Right renal cortex interstitium (tissue), 3 donors: ENCODE measurements around the gene ZNF593OS. TPM values are rescaled to one million over a fixed set of nuclear protein-coding genes. Genes with fewer than 3 reads are reported as not detected.
A peak's percentile ranks its signal among the peaks of the same experiment; 100 is the strongest.

Experiments
- DNase-seq, 3 donors: peaks; one replicate each; pipeline ENCODE4 v3.0.0-alpha.2; 2013; ENCODE audit warnings: low read depth in 3 of 3, low spot score in 2 of 3
- polyA plus RNA-seq, 3 donors: library from polyadenylated mRNA; unstranded; fragments of 120-200 nt; gene quantifications; one replicate each; pipeline ENCODE4 v1.2.1, GENCODE V29; 2013; ENCODE audit not compliant: insufficient read length in 3 of 3

ZNF593OS gene
- under 1 TPM; 0.42 to 0.62 (median 0.60) TPM for polyA plus RNA-seq

GRCh38 chr1:26171084-26172072 lies at the start of gene ZNF593OS:
Gene ZNF593OS (minus strand): TSS chr1:26171832. CDS start chr1:26171661, 171 bp downstream.
- DNase-seq = no peak

- no peak for DNase-seq
These were observed 49.5 kb upstream of the ZNF593OS start for GRCh38 chr1:26221094-26221493.

GRCh38 chr1:26220199-26220912 lies 48.7 kb upstream of the ZNF593OS start:
- no peak for DNase-seq

DNA sequence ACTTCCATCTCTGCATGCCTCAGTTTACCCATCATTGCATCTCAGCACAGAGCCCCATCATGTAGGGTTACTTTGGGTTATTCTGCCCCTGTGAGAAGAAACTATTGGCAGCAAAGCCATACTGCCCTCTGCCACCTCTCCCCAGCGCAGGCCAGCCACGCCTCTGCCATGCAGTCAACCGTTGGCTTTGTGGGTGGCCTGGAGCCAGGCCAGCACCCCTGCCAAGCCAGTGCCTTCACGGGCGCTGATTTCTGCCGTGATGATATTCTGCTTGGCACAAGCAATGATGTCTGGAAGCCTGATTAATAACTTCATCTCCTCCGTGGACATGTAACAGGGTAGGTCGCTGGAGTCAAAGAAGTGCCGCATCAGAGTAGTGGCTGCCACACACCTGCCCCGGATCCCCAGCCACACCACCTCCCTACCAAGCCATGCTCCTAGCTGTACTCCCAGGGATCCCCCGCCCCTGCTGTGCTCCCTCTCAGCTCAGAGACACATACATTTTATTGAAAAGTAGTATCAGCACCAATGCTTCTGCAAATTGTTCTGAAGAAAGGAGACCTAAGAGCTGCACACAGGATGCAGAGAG lies 47.4 kb upstream of the ZNF593OS start:
- no peak for DNase-seq

DNA sequence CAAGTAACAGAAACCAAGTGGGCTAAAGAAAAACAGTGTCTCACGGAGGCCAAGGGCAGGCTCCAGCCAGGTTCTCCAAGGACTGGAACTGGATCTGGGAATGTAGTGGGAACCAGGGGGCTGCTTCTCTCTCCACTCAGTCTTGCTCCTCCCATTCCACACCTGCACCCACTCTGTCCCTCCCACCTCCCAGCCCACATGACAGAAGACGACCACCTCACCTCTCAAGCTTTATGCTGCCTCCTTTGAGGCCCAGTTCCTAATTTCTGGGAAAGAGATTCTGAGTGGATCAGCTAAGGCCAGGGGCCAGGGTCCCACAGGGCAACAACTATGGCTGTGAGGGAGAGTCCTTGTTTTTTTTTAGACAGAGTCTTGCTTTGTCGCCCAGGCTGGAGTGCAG lies 43.6 kb upstream of the ZNF593OS start:
- no peak for DNase-seq

- no peak for DNase-seq
These were observed 41.8 kb upstream of the ZNF593OS start for GRCh38 chr1:26213335-26213905.

DNA sequence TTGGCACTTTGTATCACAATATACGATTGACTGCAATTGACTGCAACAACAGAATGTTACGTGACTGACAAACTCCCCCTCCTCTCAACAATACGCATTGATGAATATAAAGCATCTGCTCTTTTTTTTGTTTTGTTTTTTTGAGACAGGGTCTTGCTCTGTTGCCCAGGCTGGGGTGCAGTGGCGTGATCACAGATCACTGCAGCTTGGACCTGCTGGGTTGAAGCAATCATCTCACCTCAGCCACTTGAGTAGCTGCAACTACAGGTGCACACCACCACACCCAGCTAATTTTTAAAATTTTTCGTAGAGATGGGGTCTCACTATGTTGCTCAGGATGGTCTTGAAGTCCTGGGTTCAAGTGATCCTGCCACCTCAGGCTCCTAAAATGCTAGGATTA lies 41.1 kb upstream of the ZNF593OS start:
- no peak for DNase-seq

- no peak for DNase-seq
These were observed 38.7 kb upstream of the ZNF593OS start for GRCh38 chr1:26210147-26210870.

DNA sequence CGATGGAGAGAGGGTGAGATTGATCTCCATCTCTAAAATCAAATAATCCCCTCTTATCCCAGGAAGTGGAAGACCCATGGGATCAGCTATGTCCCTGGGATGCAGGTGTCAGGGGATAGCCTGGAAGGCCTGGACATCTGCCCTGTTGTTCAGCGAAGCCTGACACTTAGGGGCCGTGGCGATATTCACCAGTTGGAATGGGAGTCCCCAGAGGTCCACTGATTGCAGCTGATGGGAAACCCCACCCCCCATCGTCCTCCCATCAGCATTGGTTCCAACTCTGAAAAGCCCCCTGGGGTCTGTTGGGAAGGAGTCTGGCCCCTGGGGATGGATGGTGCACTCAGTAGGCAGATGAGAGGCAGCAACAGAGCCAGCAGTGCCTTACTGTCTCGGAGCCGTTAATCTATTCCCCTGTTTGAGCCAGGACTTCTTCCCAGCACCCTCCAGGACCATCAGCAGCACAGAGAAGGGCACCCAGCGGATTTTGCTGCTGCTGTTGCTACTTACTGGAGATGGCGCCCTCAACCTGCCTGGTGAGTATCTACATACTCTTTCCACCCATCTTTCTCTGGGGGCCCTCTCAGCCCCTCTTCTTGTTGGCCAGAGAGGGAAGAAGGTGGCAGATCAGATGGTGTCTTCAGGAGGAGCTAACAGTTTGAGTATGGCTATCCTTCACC lies 32.1 kb upstream of the ZNF593OS start:
- no peak for DNase-seq

DNA sequence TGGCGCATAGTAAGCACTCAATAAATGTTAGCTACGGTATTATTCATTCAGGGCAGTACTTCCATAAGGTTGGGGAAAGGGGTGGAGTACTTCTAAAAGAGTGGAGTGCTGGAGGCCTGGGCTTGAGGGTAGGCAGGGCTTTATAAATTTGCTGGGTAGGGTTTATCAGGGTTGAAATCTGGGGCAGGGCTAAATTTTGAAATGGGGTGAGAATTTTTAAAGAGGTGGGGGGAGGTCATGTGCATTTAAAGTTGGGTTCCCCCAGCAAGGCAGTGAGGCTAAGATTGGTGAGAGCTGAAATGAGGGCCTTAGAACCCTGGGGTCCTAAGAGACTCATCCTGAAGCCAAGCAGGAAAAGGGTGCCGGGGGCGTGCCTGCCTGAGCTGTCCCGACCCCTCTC lies 28.8 kb upstream of the ZNF593OS start:
- DNase-seq = no peak

- no peak for DNase-seq
These were observed 26.2 kb upstream of the ZNF593OS start for GRCh38 chr1:26197813-26198212.

DNA sequence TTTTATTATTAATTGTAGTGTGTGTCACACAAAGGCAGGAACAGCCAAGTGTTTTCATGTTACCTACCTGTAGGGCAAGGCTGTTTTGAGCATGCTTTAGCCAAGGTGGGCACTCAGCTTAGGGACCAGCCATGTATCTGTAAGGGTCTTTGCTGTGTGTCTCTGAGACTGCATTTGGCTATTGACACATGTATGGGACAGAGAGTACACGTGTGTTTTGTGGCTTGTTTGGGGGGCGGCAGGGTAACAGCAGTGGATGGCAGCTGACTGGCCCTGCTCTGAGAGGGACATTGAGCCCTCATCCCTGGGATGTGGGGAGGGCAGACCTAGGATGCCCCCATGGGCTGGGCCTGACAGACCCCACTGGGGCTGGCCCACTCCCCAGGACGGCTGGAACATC lies 25.7 kb upstream of the ZNF593OS start:
- no peak for DNase-seq

DNA sequence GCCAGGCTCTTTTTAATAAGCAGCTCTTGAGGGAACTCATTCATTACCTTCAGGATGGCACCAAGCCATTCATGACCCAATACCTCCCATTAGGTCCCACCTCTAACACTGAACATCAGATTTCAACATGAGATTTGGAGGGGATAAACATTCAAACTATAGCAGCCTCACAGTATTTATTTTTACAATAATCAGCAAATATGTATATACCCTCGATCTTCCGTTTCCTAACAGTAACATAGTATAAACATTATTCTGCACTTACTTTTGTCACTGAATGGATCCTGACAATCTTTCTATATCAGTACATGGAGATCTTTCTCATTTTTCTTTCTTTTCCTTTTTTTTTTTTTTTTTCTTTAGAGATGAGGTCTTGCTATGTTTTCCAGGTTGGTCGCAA lies 24.2 kb upstream of the ZNF593OS start:
- DNase-seq = no peak

DNA sequence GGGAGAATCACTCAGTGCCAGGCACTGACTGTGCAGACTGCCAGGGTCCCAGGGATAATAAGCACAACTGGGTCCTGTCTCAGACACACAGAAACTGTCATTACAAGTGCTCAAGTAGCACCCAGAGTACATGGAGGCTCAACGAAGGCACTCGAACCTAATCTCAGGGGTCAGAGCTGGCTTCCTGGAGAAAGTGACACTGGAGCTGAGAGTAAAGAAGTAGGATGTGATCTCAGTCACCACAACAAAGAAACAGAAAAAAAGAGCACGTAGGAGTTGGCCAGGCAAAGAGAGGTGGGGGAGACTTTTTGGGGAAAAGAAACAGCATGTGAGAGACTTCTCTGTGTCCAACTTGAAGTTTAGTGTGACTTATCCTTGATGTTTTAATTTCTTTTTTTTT lies 20.1 kb upstream of the ZNF593OS start:
- no peak for DNase-seq

DNA sequence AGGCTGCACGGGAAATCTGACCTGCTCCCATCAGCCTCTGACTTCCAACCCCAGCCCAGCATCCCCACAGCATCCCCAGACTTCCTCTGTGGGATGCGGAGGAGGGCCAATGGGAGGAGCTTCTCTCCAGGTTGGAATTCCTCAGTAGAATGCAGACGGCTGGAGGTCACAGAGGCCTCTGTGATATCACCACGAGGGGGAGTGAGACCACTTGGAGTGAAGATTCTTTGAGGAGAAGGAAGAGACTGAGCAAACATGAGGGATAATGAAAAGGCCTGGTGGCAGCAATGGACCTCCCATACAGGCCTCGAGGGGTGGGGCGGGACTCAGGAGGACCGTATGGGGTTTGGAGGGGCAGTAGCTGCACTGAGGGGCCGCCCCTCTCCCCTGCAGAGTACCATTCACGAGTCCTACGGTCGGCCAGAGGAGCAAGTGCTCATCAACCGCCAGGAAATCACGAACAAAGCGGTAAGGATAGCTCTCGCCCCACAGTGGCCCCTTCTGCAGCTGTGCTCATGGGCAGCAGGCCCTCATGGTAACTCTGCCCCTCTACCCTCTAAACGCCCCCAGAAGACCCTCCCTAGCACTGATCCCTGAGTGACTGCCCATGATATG lies 18.8 kb upstream of the ZNF593OS start, which contains the start of gene CATSPER4:
TSS of gene CATSPER4 (plus strand) at position 230 of the 615 bp plus-strand sequence. CDS start at position 256, 26 bp downstream.
- DNase-seq = peak in 1 of 3 donors; percentile 41

DNA sequence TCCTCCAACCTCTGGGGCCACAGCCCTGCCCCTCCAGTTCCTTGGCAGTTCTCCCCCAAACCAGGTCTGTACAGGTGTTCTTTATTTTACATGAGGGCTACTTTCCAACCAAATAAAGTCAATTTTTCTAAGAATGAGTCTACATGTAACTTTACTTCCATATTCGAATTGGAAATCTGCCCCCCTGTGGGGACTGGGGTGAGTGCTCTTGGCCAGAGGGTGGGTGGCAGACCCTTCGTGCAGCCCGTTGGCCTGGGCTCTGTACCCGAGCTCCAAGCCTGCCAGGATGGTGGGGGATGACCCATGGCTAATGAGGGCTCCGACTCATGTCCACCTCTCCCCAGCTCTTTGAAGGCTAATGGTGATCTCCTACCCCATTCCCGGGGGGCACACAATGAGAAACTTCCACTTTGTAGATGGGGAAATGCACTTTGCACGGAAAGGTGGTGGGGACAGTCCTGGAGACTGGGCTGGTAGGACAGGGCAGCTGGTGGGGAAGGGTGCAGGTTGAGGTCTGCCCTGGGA lies 18.2 kb upstream of the ZNF593OS start:
- no peak for DNase-seq

DNA sequence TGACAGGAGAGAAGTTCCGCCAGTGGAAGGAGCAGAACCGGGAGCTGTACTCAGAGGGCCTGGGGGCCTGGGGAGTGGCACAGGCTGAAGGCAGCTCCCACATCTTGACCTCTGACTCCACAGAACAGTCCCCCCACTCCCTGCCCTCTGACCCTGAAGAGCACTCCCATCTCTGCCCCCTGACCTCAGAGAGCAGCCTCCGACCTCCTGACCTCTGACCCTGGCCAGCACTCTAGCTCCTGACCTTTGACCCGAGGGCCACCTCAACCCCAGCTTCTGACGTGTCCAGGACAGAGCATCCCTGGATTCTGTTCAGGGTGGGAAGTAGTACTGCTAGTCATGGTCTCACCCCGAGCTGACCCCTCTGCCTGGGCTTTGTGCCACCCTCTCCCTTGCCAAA lies 17.7 kb upstream of the ZNF593OS start:
- no peak for DNase-seq

GRCh38 chr1:26188477-26188876 lies 16.8 kb upstream of the ZNF593OS start:
- no peak for DNase-seq

GRCh38 chr1:26187882-26188281 lies 16.2 kb upstream of the ZNF593OS start:
- no peak for DNase-seq
